HCT116 (cell line): ENCODE measurements around the gene LRIG3.

Source experiments
- CTCF ChIP-seq, 3 experiments: fragments of 200-600 bp in 1 of 3; sonication (generic) in 1 of 3; IDR thresholded peaks in 2 of 3; conservative IDR thresholded peaks in 1 of 3; 2 replicates each; pipeline ENCODE4 v1.5.1; 2012 to 2017; ENCODE audit warnings: low read depth in 2 of 3, low read length in 2 of 3, antibody characterized with exemption in 1 of 3, borderline replicate concordance in 1 of 3, control low read depth in 1 of 3, mild to moderate bottlenecking in 1 of 3, mixed read lengths in 1 of 3, mixed run types in 1 of 3, moderate library complexity in 1 of 3; ENCODE audit not compliant: insufficient read depth in 1 of 3
- FOSL1 ChIP-seq: IDR thresholded peaks from 2 replicates; pipeline ENCODE4 v1.6.1; 2012; ENCODE audit warnings: low read depth
- POLR2A ChIP-seq: IDR thresholded peaks from 2 replicates; pipeline ENCODE4 v1.7.0; 2011; ENCODE audit warnings: borderline replicate concordance; ENCODE audit not compliant: insufficient read depth, insufficient read length; ENCODE audit errors: extremely low read depth
- POLR2AphosphoS5 ChIP-seq: IDR thresholded peaks from 2 replicates; pipeline ENCODE4 v1.6.1; 2011; ENCODE audit warnings: mild to moderate bottlenecking, low read depth, low read length, moderate library complexity
- REST ChIP-seq: IDR thresholded peaks from 2 replicates; pipeline ENCODE4 v1.6.1; 2012; ENCODE audit warnings: low read depth
- SRF ChIP-seq: IDR thresholded peaks from 2 replicates; pipeline ENCODE4 v1.6.1; 2012; ENCODE audit warnings: low read depth

- TF ChIP-seq SRF (no peak), POLR2A (no peak), POLR2AphosphoS5 (no peak), CTCF (IDR thresholded peaks at IDR 0.05 in 2 of 3, conservative IDR thresholded peaks at IDR 0.05 in 1 of 3; ENCODE audit: borderline replicate concordance in 1 of 3, insufficient read depth in 1 of 3, low read depth in 2 of 3, low read length in 2 of 3) (no peak), REST (no peak), FOSL1 (no peak)
These were observed 86.5 kb downstream of the LRIG3 start for GRCh38 chr12:58833853-58834252.
